ENCODE data around the gene SUCLA2. TPM values are rescaled to one million over a fixed set of nuclear protein-coding genes. Genes with fewer than 3 reads are reported as not detected.

Gene SUCLA2
- total and polyA plus RNA-seq, 9 of the 15 experiments (the other 6 are each of a cell fraction or from before 2014, with no cell fraction given): 23.3 to 52.9 (median 35.8) TPM

GRCh38 chr13:48037346-48038173 lies 36.5 kb upstream of the SUCLA2 start, which contains the start of gene NUDT15 (continued):
- TF ChIP-seq PRDM10 (IDR thresholded peaks at IDR 0.05; ENCODE audit: partially characterized antibody): no peak
- TF ChIP-seq ZNF274 (IDR thresholded peaks at IDR 0.05; ENCODE audit: borderline replicate concordance, low read depth, low read length): no peak
- TF ChIP-seq ETV1 (tag; conservative IDR thresholded peaks at IDR 0.05; ENCODE audit: low read depth): peak; percentile 71
- no peak for TF ChIP-seq ILK (tag; IDR thresholded peaks at IDR 0.05; ENCODE audit: borderline replicate concordance, low read depth)
- no peak for TF ChIP-seq ATF3 (IDR thresholded peaks at IDR 0.05)
- TF ChIP-seq ATF3 (CRISPR knock-in tag; conservative IDR thresholded peaks at IDR 0.05): no peak
- no peak for TF ChIP-seq ZNF780A (CRISPR knock-in tag; IDR thresholded peaks at IDR 0.05)
- no peak for TF ChIP-seq ZNF354B (CRISPR knock-in tag; IDR thresholded peaks at IDR 0.05)
- TF ChIP-seq CGGBP1 (CRISPR knock-in tag; IDR thresholded peaks at IDR 0.05): no peak
- no peak for TF ChIP-seq HMBOX1 (IDR thresholded peaks at IDR 0.05)
- TF ChIP-seq MIER1 (IDR thresholded peaks at IDR 0.05; ENCODE audit: low read depth): no peak
- TF ChIP-seq FOXJ3 (CRISPR knock-in tag; IDR thresholded peaks at IDR 0.05): no peak
- peak; percentile 60 for TF ChIP-seq ELF2 (CRISPR knock-in tag; IDR thresholded peaks at IDR 0.05)
- no peak for TF ChIP-seq ZHX1 (conservative IDR thresholded peaks at IDR 0.05; ENCODE audit: low read length)
- TF ChIP-seq HNRNPK (IDR thresholded peaks at IDR 0.05; ENCODE audit: low read depth, low read length, poor library complexity, severe bottlenecking): no peak
- no peak for TF ChIP-seq MECOM (CRISPR knock-in tag; IDR thresholded peaks at IDR 0.05)
- TF ChIP-seq SRF (CRISPR knock-in tag; IDR thresholded peaks at IDR 0.05): peak in 1 of 2 experiments; percentile 22; a peak in 1 of 4 replicates
- TF ChIP-seq SOX6 (IDR thresholded peaks at IDR 0.05): no peak
- TF ChIP-seq FOSL1 (tag; conservative IDR thresholded peaks at IDR 0.05): no peak

Data from K562 (cell line).